SIG-M5 treated with dmso at 0.1 percent for 504 hours (cell line): Measurements from ENCODE around the gene SCAF1.

Experiments
- DNase-seq: peaks from one replicate; lab custom pipeline; 2025; ENCODE audit not compliant: unreplicated experiment; lab: John Stamatoyannopoulos, UW

Gene SCAF1

DNA sequence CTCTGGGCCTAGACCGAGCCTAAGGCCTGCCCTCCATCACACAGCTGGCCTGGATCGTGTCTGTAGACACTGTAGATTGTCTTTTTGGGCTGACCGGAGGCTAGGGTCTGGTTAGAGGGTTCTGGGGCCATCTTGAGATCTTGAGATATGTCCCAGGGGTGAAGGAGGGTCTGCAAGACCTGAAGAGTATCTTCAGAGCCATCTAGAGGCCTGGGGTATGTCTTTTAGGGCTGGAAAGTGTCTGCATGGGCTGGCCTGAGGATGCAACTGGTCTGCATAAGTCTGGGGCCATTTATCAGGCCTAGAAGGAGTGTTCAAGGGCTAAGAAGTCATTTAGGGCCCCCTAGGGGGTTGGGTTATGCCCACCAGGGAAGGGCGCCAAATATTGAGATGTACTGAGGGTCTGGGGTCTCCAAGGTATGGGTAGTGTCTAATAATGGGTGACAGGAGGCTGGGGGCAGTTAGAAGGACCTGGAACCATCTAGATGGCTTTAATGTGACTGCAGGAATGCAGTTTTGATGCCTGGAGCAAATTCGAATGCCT, 555 bp downstream of the SCAF1 start:
- DNase-seq = no peak

DNA sequence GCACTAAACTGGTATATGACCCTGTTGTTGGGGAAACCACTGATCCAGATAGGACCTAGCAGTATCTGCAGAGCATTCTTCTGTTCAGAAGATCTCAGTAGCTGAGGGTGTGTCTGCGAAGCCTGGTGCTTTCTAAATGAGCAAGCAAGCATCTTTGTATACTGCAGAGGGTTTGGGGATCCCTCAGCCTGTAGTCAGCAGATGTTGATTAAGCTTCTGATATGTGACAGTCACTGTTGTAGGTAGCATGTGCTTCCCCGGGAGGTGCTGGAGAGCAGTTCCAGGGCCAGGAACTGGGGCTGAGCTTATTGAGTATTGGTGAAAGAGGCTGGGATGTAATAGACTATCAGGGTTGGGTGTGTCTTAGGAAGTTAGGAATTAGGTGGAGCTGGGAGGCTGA, 1.5 kb downstream of the SCAF1 start:
- no peak for DNase-seq

DNA sequence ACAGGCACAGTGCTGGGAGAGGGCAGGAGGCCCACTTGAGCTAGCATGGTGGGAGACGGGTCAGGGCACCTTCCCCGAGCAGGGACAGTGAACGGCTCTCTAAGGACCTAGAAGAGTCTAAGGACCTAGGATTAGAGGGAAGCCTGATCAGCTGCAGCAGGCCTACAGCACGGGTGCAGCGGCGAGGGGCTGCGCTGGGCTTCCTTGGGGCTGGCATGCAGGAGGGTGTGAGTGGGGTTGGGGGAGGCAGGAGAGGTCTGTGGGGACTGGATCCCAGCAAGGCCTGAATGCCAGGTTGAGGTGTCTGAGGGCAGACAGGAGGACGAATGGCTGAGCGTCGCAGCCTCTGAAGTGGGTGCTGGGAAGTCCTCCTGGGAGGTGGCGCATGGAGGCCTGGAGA, 3.6 kb downstream of the SCAF1 start:
- DNase-seq = no peak

DNA sequence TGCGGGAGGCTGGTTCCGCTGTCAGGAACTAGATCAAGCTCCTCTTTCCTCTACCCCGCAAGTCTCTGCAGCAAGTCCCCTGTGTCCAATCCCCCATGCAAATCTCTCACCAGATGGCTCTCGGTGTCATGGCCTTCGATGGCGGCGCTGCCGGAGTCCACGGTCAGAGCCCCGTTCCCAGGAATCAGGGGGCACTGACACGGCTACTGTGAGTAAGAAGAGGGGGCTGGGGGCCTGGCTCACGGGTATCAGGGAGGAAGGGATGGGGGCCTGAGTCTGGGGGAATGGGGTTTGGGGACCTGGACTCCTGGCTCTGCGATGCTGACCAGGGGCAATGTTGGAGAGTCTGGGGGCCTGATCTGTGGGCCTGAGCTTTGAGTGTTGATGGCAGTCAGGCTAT, 4.0 kb downstream of the SCAF1 start:
- DNase-seq = no peak

DNA sequence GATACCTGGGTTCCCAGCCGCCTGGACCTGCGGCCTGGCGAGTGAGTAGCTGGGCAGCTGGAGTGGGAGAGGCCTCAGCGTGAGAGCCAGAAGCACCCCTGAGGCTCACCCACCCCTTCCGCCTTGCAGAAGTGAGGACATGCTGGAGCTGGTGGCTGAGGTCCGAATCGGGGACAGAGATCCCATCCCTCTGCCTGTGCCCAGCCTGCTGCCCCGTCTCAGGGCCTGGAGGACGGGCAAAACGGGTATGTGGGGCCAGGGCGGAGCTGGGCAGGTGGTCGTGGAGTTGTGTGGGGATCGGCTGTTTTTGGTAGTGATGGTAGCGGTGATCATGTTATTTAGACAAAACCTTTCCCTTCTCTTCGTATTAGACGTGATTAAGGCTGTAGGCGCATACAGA, 4.6 kb downstream of the SCAF1 start:
- no peak for DNase-seq

DNA sequence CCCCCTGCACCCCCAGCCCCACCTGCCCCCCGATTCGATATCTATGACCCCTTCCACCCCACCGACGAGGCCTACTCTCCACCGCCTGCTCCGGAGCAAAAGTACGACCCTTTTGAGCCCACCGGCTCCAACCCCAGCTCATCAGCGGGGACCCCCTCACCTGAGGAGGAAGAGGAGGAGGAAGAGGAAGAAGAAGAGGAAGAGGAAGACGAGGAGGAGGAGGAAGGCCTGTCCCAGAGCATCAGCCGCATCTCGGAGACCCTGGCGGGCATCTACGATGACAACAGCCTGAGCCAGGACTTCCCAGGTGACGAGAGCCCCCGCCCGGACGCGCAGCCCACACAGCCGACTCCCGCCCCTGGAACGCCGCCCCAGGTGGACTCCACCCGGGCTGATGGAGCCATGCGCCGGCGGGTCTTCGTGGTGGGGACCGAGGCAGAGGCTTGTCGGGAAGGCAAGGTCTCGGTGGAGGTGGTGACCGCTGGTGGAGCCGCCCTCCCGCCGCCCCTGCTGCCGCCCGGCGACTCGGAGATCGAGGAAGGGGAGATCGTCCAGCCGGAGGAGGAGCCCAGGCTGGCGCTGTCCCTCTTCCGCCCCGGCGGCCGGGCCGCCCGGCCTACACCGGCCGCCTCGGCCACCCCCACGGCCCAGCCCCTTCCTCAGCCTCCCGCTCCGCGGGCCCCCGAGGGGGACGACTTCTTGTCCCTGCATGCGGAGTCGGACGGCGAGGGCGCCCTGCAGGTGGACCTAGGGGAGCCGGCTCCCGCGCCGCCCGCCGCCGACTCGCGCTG, 9.2 kb downstream of the SCAF1 start:
- DNase-seq = no peak

DNA sequence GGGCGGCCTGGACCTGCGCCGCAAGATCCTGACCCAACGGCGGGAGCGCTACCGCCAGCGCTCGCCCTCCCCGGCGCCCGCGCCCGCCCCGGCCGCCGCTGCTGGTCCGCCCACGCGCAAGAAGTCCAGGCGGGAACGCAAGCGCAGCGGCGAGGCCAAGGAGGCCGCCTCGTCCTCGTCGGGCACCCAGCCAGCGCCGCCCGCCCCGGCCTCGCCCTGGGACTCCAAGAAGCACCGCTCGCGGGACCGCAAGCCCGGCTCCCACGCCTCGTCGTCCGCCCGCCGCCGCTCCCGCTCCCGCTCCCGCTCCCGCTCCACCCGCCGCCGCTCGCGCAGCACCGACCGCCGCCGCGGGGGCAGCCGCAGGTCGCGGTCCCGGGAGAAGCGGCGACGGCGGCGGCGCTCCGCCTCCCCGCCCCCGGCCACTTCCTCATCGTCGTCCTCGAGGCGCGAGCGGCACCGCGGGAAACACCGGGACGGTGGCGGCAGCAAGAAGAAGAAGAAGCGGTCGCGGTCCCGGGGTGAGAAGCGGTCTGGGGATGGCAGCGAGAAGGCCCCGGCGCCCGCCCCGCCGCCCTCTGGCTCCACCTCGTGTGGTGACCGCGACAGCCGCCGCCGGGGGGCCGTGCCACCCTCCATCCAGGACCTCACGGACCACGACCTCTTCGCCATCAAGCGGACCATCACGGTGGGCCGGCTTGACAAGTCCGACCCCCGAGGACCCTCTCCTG, 10.0 kb downstream of the SCAF1 start:
- DNase-seq = no peak

DNA sequence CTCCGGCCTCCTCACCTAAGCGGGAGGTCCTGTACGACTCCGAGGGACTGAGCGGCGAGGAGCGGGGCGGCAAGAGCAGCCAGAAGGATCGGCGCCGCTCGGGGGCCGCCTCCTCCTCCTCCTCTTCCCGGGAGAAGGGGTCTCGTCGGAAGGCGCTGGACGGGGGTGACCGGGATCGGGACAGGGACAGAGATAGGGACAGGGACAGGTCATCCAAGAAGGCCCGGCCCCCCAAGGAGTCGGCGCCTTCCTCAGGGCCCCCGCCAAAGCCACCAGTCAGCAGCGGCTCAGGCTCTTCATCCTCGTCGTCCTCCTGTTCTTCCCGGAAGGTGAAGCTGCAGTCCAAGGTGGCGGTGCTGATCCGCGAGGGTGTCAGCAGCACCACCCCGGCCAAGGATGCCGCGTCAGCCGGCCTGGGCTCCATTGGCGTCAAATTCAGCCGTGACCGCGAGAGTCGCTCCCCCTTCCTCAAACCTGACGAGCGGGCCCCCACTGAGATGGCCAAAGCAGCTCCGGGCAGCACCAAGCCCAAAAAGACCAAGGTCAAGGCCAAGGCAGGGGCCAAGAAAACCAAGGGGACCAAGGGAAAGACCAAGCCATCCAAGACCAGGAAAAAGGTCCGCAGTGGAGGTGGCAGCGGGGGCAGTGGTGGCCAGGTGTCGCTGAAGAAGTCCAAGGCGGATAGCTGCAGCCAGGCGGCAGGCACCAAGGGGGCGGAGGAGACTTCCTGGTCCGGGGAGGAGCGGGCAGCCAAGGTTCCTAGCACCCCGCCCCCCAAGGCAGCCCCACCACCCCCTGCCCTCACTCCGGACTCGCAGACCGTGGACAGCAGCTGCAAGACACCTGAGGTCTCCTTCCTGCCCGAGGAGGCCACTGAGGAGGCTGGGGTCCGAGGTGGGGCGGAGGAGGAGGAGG, 10.8 kb downstream of the SCAF1 start:
- DNase-seq = no peak

DNA sequence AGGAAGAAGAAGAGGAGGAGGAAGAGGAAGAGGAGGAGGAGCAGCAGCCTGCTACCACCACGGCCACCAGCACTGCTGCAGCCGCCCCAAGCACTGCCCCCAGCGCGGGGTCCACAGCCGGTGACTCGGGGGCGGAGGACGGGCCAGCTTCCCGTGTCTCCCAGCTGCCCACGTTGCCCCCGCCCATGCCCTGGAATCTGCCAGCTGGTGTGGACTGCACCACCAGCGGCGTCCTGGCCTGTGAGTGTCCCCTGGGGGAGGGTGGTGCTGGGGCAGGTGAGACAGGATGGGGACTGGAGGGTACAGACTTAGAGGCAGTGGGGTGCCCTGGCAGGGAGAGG, 11.4 kb downstream of the SCAF1 start:
- DNase-seq = no peak

DNA sequence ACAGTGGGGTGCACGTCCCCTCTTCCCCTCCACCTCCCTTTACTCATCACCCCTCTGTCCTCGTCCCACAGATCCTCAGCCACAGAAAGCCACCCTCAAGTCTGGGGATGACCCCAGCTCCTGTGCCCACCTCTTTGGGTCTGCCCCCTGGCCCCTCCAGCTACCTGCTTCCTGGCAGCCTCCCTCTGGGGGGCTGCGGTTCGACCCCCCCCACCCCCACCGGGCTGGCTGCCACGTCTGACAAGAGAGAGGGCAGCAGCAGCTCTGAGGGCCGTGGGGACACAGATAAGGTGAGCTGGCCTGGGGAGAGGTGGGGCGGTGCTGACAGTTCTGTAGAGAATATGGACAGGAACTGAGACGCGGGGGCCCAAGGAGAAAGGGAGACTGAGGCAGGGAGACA, 12.6 kb downstream of the SCAF1 start:
- no peak for DNase-seq

DNA sequence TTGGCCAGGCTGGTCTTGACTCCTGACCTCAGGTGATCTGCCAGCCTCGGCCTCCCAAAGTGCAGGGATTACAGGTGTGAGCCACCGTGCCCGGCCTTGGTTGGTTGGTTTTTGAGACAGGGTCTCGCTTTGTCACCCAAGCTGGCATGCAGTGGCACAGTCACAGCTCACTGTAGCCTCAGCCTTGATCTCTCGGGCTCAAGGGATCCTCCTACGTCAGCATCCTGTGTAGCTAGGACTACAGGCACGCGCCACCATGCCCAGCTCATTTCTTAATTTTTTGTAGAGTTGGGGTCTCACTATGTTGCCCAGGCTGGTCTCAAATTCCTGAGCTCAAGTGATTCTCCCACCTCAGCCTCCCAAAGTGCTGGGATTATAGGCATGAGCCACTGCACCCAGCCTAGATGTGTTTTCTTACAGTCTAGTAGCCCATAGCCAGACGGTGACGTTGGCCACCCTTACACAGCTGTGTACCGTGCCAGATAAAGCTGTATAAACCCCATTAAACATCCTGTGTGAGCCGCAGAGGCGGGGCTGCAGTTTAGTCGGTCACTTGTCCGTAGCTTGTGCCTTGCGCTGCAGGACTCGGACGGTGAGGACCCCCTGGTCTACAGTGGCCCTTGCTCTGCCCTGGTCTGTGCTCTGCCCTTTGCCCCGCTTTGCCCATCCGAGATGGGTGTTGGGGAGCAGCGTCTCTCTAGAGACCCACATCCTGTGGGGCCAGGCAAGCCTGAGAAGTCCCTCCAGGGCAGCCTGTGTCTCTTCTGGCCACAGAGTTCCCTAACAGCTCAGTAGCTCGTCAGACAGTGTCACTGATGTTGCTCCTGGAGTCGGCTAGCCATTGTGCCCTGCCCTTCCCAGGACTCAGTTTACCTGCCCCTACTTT, 13.8 kb downstream of the SCAF1 start:
- no peak for DNase-seq

DNA sequence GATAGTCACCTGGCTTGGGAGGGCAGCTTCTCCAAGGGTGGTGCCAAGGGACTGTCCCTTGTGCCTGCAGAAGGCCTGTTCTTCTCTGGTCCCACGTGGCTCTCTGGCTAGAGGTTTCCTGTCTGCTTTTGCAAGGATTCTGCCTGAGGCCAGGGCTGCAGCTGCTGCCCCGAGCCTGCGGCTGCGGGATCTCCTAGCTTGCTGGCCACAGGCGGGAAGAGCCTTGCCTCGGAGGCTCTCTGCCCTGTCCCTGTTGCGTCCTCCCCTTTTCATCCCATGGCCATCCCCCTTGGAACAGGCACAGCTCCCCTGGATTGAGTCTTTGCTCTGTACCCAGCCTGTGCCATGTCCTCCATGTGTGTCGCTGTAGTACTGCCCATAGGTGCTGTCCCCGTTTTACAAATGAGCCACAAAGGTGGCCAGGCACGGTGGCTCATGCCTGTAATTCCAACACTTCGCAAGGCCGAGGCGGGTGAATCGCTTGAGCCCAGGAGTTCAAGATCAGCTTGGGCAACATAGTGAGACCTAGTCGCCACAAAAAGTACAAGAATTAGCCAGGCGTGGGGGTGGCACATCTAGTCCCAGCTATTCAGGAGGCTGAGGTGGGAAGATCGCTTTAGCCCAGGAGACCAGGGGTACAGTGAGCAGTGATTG, 14.6 kb downstream of the SCAF1 start:
- DNase-seq = no peak

DNA sequence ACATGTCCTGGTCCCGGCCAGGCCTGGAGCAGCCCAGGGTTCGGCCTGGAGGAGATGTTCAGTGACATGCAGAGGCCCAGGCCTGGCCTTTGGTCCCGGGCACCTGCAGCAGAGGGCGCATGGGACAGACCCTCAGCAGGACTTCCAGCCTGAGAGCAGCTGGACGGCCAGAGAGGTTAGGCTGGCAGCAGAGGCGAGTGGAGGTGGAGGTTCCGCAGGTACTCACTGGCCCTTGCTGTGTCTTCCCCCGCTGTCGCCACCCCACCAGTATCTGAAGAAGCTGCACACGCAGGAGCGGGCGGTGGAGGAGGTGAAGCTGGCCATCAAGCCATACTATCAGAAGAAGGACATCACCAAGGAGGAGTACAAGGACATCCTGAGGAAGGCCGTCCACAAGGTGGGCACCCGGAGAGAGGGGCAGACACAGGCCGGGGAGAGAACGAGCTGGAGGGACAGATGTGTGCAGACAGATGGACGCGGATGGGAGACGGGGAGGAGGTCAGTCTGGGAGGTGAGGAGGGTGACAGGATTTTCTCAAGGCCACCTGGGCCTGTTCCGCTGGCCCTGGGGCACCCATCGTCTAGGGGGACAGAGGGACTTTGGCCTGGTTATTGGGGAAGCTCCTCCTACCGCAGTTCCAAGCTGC, 15.6 kb downstream of the SCAF1 start:
- DNase-seq = no peak

DNA sequence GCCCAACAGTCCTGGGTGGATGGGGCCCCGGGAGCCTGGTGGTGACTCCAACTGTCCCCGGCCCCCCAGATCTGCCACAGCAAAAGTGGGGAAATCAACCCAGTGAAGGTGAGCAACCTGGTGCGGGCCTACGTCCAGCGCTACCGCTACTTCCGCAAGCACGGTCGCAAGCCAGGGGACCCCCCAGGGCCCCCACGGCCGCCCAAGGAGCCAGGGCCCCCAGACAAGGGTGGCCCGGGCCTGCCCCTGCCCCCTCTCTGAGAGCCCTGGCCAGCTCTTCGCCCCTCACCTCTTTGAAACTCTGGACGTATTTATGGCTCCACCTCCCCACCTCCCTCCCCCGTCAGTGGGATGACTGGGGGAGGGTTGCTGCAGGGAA, 16.1 kb downstream of the SCAF1 start:
- no peak for DNase-seq

DNA sequence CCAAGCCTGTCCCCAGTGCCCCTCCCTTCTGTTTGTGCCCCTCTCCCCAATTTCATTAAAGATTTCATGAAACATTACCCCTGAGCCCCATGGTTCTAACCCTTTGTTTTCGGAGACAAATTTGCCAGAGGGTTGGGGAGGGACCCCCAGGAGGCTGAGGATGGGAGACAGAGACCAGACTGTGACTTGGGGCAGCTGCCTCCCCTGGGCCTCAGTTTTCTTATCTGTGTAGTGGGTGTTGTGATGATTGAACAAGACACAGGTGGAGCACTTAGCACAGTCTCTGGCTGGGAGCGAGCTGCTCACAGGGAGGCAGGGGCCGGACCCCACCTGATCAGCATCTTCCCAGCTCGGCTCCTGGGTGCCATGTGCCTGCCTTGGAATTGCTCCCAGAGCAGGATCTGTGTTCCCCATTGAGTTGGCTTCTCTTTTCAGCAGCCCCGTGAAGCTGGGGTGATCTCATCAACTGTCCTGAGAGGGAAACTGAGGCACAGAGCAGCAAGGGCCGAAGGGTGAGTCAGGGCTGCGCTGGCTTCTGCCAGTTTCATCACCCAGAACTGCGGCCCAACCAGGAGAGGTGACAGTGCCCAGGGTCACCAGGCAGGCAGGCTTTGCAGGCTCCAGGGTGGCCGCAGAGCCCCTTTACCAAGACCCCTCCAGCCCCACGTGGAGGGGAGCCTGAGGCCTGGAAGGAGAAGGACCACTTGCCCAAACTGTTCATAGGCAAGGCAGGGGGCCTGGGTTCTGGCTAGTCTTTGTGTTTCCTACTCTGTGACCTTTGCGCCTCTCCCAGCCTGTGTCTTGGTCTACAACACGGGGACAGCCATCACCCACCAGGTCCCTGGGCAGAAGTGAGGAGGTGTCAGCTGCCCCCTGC, 16.8 kb downstream of the SCAF1 start:
- DNase-seq = no peak

DNA sequence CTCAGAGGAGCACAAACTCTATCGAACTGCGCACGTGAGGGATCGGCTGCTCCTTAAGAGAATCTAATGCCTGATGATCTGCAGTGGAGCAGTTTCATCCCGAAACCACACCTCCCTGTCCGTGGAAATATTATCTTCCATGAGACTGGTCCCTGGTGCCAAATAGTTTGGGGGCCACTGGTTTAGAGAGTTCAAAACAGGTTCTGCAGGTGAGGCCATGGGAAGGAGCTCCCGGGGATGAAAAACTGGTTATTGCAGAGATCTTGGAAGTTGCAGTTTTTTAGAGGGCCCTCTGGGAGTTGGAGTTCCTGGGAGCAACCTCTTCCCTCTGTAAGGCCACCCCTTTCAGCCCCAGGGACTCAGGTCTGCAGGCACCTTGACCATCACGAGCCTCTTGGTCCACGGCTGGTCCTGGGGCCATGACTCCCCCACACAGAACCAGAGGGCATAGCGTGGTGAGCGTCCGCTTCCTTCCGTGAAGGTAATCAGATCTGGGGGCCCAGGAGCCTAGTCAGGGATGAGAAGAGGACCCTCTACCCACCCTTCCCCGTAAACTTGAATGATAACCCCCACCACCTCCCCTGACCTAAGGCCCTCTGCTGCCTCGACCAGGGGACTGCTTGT, 18.4 kb downstream of the SCAF1 start:
- no peak for DNase-seq

DNA sequence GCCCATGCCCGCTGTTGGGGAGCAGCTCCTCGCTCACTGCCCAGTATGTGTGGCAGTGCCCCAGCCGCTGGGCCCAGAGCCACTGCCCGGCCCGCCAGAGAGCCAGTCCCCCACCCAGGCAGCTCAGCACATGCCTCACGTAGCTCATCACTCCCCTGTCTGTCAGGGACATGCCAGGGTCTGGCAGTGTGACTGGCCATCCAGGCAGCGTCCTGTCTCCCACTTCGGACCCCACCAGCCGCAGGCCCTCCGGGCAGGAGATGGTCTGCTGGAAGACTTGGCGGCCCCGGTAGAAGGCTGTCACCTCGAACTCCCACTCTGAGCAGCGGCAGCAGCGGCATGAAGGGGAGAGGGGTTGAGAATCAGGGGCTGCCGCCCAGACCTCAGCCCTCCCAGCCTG, 20.0 kb downstream of the SCAF1 start:
- DNase-seq = no peak

DNA sequence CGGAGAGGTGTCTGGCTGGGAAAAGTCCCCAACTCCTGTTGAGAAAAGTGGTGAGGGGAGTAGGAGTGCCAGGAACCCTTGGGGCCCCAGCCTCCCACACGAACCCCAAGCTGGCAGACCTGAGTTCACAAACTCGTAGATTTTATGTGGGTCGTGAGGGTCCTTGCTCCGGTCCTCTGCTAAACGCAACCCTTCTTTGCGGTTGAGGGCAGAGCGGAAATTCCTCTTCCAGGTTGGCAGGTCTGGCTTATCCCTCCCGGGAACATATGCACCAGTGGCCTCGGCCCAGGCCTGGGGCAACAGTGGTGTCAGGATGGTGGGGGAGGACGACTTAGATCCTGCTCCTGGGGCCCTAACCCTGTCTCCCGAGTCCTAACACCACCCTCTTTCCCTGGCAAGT, 21.2 kb downstream of the SCAF1 start:
- DNase-seq = no peak
